ENCODE measurements around the gene ULK4. TPM values are rescaled to one million over a fixed set of nuclear protein-coding genes. Genes with fewer than 3 reads are reported as not detected.
"Not testable (repeated sequence)": the region's sequence is repeated elsewhere in the genome, so short reads cannot be mapped to it uniquely, and the experiment has no call there.

ULK4 gene
- total RNA-seq, 1 experiment from 2014 or later = 6.3 TPM

DNA sequence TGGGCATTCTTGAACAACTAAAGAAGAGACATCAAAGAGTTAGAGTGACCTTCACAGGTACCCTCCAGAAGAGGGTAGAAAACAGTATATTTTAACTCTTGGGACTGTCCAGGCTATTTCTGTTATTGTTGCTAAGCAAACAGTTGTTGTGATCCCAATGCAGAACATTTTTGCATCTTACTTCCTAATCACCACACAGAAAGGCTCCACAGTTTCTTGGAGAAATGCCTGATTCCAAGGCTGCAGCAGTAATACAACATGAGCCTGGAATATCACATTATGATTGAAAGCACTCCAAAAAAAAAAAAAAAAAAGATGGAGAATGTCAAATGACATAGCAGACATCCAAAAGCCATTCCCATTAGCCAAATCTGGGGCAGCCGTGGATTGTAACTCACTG, 567.0 kb downstream of the ULK4 start (continued):
- TF ChIP-seq ZFX (IDR thresholded peaks at IDR 0.05) = no peak
- no peak for TF ChIP-seq TCF7L2 (IDR thresholded peaks at IDR 0.05; ENCODE audit: borderline replicate concordance, extremely low read depth, insufficient read depth, insufficient read length)
- TF ChIP-seq CBX3 (IDR thresholded peaks at IDR 0.05; ENCODE audit: low read depth) = no peak
- no peak for TF ChIP-seq MAX (IDR thresholded peaks at IDR 0.05)

DNA sequence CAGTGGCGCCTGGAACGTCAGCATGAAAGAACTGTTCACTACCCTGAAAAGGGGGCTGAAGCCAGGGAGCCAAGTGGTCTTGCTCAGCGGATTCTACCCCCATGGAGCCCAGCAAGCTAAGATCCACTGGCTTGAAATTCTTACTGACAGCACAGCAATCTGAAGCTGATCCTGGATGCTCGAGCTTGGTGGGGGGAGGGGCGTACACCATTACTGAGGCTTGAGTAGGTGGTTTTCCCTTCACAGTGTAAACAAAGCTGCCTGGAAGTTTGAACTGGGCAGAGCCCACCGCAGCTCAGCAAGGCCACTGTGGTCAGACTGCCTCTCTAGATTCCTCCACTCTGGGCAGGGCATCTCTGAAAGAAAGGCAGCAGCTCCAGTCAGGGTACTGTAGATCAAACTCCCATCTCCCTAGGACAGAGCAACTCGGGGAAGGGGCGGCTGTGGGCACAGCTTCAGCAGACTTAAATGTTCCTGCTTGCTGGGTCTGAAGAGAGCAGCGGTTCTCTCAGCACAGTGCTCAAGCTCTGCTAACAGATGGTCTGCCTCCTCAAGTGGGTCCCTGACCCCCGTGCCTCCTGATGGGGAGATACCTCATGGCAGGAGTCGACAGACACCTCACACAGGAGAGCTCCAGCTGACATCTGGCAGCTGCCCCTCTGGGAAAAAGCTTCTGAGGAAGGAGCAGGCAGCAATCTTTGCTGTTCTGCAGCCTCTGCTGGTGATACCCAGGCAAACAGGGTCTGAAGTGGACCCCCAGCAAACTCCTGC, 591.0 kb downstream of the ULK4 start:
- H4K20me1 ChIP-seq (ENCODE audit: insufficient read depth); H3K4me2 ChIP-seq (ENCODE audit: low read length); RAD21 ChIA-PET (ENCODE audit: low non-redundant PET in 1 of 2, low total read pairs in 2 of 2, uncharacterized antibody in 2 of 2, unreplicated experiment in 2 of 2); H3K4me3 ChIP-seq (replicated peaks in 1 of 2; ENCODE audit: low read depth in 1 of 2, low read length in 2 of 2); H3K27ac ChIP-seq (ENCODE audit: low read depth, low read length); H3K9ac ChIP-seq (ENCODE audit: low read length); H3K79me2 ChIP-seq (ENCODE audit: insufficient read depth, low read length); BruUV-seq (replicated peaks); POLR2A ChIA-PET; H3K9me3 ChIP-seq (ENCODE audit: control insufficient read depth in 1 of 2, insufficient read depth in 1 of 2, low read depth in 1 of 2, low read length in 2 of 2); H3K27me3 ChIP-seq (ENCODE audit: insufficient read depth, low read length); ATAC-seq; intact Hi-C loops (cut with micrococcal nuclease); H3K9me2 ChIP-seq (ENCODE audit: insufficient read depth); H2AFZ ChIP-seq (ENCODE audit: low read depth, low read length, poor library complexity, severe bottlenecking); H3K4me1 ChIP-seq (ENCODE audit: control insufficient read depth in 1 of 2, insufficient read depth in 2 of 2, low read length in 2 of 2); DNase-seq (ENCODE audit: low read depth, low spot score); CTCF ChIA-PET; H3K36me3 ChIP-seq (ENCODE audit: control insufficient read depth in 1 of 2, insufficient read depth in 2 of 2, low read length in 2 of 2): not testable (repeated sequence)

- RAD21 ChIA-PET (ENCODE audit: low non-redundant PET in 1 of 2, low total read pairs in 2 of 2, uncharacterized antibody in 2 of 2, unreplicated experiment in 2 of 2) = no interaction called here
- H3K4me3 ChIP-seq (replicated peaks in 1 of 2; ENCODE audit: low read depth in 1 of 2, low read length in 2 of 2) = no peak overlapping the region
- no peak overlapping the region for H3K4me2 ChIP-seq (ENCODE audit: low read length)
- H2AFZ ChIP-seq (ENCODE audit: low read depth, low read length, poor library complexity, severe bottlenecking) = no peak overlapping the region
- POLR2A ChIA-PET = no interaction called here
- H3K9ac ChIP-seq (ENCODE audit: low read length) = no peak overlapping the region
- BruUV-seq (replicated peaks) = no TSS peak
- H3K27me3 ChIP-seq (ENCODE audit: insufficient read depth, low read length) = no peaks in the 10 kb centered on the region
- ATAC-seq (no peak), DNase-seq (ENCODE audit: low read depth, low spot score) (no peak)
- no peak for TF ChIP-seq EZH2 (IDR thresholded peaks at IDR 0.05)
- TF ChIP-seq ELF1 (IDR thresholded peaks at IDR 0.05; ENCODE audit: borderline replicate concordance, low read depth) = no peak
- TF ChIP-seq RAD21 (IDR thresholded peaks at IDR 0.05; ENCODE audit: low read depth) = no peak
- TF ChIP-seq ZNF274 (IDR thresholded peaks at IDR 0.05; ENCODE audit: low read depth, low read length) = no peak
- no peak for TF ChIP-seq YY1 (IDR thresholded peaks at IDR 0.05; ENCODE audit: extremely low read depth, insufficient replicate concordance, low read depth, low read length)
- no peak for TF ChIP-seq FOSL1 (IDR thresholded peaks at IDR 0.05; ENCODE audit: low read depth)
- TF ChIP-seq, protein P1, sequence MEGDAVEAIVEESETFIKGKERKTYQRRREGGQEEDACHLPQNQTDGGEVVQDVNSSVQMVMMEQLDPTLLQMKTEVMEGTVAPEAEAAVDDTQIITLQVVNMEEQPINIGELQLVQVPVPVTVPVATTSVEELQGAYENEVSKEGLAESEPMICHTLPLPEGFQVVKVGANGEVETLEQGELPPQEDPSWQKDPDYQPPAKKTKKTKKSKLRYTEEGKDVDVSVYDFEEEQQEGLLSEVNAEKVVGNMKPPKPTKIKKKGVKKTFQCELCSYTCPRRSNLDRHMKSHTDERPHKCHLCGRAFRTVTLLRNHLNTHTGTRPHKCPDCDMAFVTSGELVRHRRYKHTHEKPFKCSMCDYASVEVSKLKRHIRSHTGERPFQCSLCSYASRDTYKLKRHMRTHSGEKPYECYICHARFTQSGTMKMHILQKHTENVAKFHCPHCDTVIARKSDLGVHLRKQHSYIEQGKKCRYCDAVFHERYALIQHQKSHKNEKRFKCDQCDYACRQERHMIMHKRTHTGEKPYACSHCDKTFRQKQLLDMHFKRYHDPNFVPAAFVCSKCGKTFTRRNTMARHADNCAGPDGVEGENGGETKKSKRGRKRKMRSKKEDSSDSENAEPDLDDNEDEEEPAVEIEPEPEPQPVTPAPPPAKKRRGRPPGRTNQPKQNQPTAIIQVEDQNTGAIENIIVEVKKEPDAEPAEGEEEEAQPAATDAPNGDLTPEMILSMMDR (IDR thresholded peaks at IDR 0.05 in 2 of 3, conservative IDR thresholded peaks at IDR 0.05 in 1 of 3; ENCODE audit: borderline replicate concordance in 1 of 3, insufficient read depth in 1 of 3, low read depth in 2 of 3, low read length in 2 of 3) = no peak
- no peak for TF ChIP-seq ZFX (IDR thresholded peaks at IDR 0.05)
- no peak for TF ChIP-seq ATF3 (IDR thresholded peaks at IDR 0.05)
- TF ChIP-seq POLR2AphosphoS5 (IDR thresholded peaks at IDR 0.05; ENCODE audit: low read depth, low read length) = no peak
- no peaks in the 10 kb centered on the region for H3K9me3 ChIP-seq (ENCODE audit: control insufficient read depth in 1 of 2, insufficient read depth in 1 of 2, low read depth in 1 of 2, low read length in 2 of 2)
- no peaks in the 10 kb centered on the region for H3K36me3 ChIP-seq (ENCODE audit: control insufficient read depth in 1 of 2, insufficient read depth in 2 of 2, low read length in 2 of 2)
- H3K4me1 ChIP-seq (ENCODE audit: control insufficient read depth in 1 of 2, insufficient read depth in 2 of 2, low read length in 2 of 2) = no peaks in the 10 kb centered on the region
- CTCF ChIA-PET = no interaction called here
- no peaks in the 10 kb centered on the region for H3K9me2 ChIP-seq (ENCODE audit: insufficient read depth)
- H3K27ac ChIP-seq (ENCODE audit: low read depth, low read length) = no peak overlapping the region
- intact Hi-C loops (cut with micrococcal nuclease) = no loop called here
- H3K79me2 ChIP-seq (ENCODE audit: insufficient read depth, low read length) = no peaks in the 10 kb centered on the region
- H4K20me1 ChIP-seq (ENCODE audit: insufficient read depth) = no peaks in the 10 kb centered on the region
Measured at GRCh38 chr3:41370307-41370706, 591.6 kb downstream of the ULK4 start.
